ENCODE results near the gene SMG9.
A peak's percentile ranks its signal among the peaks of the same experiment; 100 is the strongest.

The SMG9 gene

GRCh38 chr19:43798546-43799409, 44.0 kb upstream of the SMG9 start (continued):
- TF ChIP-seq ZNF292 (tag by site-specific recombination; IDR thresholded peaks at IDR 0.05; ENCODE audit: borderline replicate concordance, low read depth) (no peak), TCF7L2 (IDR thresholded peaks at IDR 0.05; ENCODE audit: borderline replicate concordance, low read depth, low read length) (no peak), ZNF140 (tag by site-specific recombination; IDR thresholded peaks at IDR 0.05) (no peak), ZNF555 (tag by site-specific recombination; conservative IDR thresholded peaks at IDR 0.05) (no peak), ZNF561 (tag by site-specific recombination; IDR thresholded peaks at IDR 0.05; ENCODE audit: borderline replicate concordance) (peak; percentile 96), ZNF600 (tag by site-specific recombination; IDR thresholded peaks at IDR 0.05) (peak; percentile 99), ZNF510 (tag by site-specific recombination; IDR thresholded peaks at IDR 0.05; ENCODE audit: insufficient replicate concordance) (no peak), ZBTB44 (tag by site-specific recombination; IDR thresholded peaks at IDR 0.05) (peak; percentile 93), ZNF23 (tag by site-specific recombination; IDR thresholded peaks at IDR 0.05; ENCODE audit: borderline replicate concordance) (no peak), HOXC10 (CRISPR knock-in tag; IDR thresholded peaks at IDR 0.05) (no peak), ZNF10 (tag by site-specific recombination; IDR thresholded peaks at IDR 0.05) (peak; percentile 66; the same call in 1 of the 2 replicates), ZBTB1 (tag by site-specific recombination; IDR thresholded peaks at IDR 0.05) (no peak; the same call in 1 of the 2 replicates), ZFHX2 (tag by site-specific recombination; conservative IDR thresholded peaks at IDR 0.05) (peak; percentile 98), ZNF473 (tag by site-specific recombination; IDR thresholded peaks at IDR 0.05) (peak; percentile 73; the same call in 1 of the 2 replicates), ZNF747 (tag by site-specific recombination; IDR thresholded peaks at IDR 0.05) (peak; percentile 76; the same call in 1 of the 2 replicates)
- TF ChIP-seq, protein P1, sequence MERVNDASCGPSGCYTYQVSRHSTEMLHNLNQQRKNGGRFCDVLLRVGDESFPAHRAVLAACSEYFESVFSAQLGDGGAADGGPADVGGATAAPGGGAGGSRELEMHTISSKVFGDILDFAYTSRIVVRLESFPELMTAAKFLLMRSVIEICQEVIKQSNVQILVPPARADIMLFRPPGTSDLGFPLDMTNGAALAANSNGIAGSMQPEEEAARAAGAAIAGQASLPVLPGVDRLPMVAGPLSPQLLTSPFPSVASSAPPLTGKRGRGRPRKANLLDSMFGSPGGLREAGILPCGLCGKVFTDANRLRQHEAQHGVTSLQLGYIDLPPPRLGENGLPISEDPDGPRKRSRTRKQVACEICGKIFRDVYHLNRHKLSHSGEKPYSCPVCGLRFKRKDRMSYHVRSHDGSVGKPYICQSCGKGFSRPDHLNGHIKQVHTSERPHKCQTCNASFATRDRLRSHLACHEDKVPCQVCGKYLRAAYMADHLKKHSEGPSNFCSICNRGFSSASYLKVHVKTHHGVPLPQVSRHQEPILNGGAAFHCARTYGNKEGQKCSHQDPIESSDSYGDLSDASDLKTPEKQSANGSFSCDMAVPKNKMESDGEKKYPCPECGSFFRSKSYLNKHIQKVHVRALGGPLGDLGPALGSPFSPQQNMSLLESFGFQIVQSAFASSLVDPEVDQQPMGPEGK (tag by site-specific recombination; IDR thresholded peaks at IDR 0.05): peak; percentile 98
- TF ChIP-seq, protein P2, sequence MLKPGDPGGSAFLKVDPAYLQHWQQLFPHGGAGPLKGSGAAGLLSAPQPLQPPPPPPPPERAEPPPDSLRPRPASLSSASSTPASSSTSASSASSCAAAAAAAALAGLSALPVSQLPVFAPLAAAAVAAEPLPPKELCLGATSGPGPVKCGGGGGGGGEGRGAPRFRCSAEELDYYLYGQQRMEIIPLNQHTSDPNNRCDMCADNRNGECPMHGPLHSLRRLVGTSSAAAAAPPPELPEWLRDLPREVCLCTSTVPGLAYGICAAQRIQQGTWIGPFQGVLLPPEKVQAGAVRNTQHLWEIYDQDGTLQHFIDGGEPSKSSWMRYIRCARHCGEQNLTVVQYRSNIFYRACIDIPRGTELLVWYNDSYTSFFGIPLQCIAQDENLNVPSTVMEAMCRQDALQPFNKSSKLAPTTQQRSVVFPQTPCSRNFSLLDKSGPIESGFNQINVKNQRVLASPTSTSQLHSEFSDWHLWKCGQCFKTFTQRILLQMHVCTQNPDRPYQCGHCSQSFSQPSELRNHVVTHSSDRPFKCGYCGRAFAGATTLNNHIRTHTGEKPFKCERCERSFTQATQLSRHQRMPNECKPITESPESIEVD (tag by site-specific recombination; IDR thresholded peaks at IDR 0.05): no peak
- TF ChIP-seq, protein P3, sequence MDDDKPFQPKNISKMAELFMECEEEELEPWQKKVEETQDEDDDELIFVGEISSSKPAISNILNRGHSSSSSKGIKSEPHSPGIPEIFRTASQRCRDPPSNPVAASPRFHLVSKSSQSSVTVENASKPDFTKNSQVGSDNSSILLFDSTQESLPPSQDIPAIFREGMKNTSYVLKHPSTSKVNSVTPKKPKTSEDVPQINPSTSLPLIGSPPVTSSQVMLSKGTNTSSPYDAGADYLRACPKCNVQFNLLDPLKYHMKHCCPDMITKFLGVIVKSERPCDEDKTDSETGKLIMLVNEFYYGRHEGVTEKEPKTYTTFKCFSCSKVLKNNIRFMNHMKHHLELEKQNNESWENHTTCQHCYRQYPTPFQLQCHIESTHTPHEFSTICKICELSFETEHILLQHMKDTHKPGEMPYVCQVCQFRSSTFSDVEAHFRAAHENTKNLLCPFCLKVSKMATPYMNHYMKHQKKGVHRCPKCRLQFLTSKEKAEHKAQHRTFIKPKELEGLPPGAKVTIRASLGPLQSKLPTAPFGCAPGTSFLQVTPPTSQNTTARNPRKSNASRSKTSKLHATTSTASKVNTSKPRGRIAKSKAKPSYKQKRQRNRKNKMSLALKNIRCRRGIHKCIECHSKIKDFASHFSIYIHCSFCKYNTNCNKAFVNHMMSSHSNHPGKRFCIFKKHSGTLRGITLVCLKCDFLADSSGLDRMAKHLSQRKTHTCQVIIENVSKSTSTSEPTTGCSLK (tag by site-specific recombination; IDR thresholded peaks at IDR 0.05): peak; percentile 95; the same call in 1 of the 2 replicates
- TF ChIP-seq, protein P4, sequence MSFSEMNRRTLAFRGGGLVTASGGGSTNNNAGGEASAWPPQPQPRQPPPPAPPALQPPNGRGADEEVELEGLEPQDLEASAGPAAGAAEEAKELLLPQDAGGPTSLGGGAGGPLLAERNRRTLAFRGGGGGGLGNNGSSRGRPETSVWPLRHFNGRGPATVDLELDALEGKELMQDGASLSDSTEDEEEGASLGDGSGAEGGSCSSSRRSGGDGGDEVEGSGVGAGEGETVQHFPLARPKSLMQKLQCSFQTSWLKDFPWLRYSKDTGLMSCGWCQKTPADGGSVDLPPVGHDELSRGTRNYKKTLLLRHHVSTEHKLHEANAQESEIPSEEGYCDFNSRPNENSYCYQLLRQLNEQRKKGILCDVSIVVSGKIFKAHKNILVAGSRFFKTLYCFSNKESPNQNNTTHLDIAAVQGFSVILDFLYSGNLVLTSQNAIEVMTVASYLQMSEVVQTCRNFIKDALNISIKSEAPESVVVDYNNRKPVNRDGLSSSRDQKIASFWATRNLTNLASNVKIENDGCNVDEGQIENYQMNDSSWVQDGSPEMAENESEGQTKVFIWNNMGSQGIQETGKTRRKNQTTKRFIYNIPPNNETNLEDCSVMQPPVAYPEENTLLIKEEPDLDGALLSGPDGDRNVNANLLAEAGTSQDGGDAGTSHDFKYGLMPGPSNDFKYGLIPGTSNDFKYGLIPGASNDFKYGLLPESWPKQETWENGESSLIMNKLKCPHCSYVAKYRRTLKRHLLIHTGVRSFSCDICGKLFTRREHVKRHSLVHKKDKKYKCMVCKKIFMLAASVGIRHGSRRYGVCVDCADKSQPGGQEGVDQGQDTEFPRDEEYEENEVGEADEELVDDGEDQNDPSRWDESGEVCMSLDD (tag by site-specific recombination; IDR thresholded peaks at IDR 0.05): peak; percentile 77; the same call in 1 of the 2 replicates
- TF ChIP-seq, protein P5, sequence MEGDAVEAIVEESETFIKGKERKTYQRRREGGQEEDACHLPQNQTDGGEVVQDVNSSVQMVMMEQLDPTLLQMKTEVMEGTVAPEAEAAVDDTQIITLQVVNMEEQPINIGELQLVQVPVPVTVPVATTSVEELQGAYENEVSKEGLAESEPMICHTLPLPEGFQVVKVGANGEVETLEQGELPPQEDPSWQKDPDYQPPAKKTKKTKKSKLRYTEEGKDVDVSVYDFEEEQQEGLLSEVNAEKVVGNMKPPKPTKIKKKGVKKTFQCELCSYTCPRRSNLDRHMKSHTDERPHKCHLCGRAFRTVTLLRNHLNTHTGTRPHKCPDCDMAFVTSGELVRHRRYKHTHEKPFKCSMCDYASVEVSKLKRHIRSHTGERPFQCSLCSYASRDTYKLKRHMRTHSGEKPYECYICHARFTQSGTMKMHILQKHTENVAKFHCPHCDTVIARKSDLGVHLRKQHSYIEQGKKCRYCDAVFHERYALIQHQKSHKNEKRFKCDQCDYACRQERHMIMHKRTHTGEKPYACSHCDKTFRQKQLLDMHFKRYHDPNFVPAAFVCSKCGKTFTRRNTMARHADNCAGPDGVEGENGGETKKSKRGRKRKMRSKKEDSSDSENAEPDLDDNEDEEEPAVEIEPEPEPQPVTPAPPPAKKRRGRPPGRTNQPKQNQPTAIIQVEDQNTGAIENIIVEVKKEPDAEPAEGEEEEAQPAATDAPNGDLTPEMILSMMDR (tag by site-specific recombination; IDR thresholded peaks at IDR 0.05): no peak
- TF ChIP-seq, protein P6, sequence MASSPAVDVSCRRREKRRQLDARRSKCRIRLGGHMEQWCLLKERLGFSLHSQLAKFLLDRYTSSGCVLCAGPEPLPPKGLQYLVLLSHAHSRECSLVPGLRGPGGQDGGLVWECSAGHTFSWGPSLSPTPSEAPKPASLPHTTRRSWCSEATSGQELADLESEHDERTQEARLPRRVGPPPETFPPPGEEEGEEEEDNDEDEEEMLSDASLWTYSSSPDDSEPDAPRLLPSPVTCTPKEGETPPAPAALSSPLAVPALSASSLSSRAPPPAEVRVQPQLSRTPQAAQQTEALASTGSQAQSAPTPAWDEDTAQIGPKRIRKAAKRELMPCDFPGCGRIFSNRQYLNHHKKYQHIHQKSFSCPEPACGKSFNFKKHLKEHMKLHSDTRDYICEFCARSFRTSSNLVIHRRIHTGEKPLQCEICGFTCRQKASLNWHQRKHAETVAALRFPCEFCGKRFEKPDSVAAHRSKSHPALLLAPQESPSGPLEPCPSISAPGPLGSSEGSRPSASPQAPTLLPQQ (tag by site-specific recombination; IDR thresholded peaks at IDR 0.05): peak; percentile 87
- TF ChIP-seq, protein P7, sequence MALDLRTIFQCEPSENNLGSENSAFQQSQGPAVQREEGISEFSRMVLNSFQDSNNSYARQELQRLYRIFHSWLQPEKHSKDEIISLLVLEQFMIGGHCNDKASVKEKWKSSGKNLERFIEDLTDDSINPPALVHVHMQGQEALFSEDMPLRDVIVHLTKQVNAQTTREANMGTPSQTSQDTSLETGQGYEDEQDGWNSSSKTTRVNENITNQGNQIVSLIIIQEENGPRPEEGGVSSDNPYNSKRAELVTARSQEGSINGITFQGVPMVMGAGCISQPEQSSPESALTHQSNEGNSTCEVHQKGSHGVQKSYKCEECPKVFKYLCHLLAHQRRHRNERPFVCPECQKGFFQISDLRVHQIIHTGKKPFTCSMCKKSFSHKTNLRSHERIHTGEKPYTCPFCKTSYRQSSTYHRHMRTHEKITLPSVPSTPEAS (tag by site-specific recombination; IDR thresholded peaks at IDR 0.05): peak; percentile 53
